ENCODE measurements around the gene PLET1.
A peak's percentile ranks its signal among the peaks of the same experiment; 100 is the strongest.

PLET1 gene

DNA sequence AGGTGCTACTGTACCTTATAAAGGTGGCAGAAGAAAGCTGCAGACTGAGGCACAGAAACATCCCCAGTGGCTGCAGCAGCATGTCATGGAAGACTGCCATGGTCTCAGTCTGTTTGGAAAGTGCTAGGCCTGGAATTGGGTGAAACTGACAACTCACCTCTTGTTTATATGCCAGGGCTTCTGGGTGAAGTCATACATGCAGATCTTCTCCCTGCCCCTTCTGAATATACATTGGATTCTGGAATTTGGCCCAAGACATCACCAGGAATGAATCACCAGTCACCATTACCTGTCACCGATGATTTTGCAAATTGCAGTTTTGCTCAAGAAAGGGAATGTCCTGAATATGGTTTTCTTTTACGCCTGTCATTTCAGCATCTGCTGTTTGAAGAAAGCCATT lies at the start of gene PLET1:
Gene PLET1, minus strand, starts transcription at position 371 of the 400 bp plus-strand sequence. Its CDS starts 271 bp downstream, at position 100.
- no peak for DNase-seq (ENCODE audit: low read depth)
- TF ChIP-seq POLR2A (IDR thresholded peaks at IDR 0.05; ENCODE audit: extremely low read depth, insufficient read length) (no peak), CTCF (IDR thresholded peaks at IDR 0.05; ENCODE audit: low read depth, low read length) (no peak), MYC (IDR thresholded peaks at IDR 0.05; ENCODE audit: low read depth, low read length) (no peak), MAX (IDR thresholded peaks at IDR 0.05; ENCODE audit: low read depth, low read length) (no peak)
- H3K4me3 ChIP-seq (ENCODE audit: low read depth, low read length): no peak within 1 kb of the TSS

DNA sequence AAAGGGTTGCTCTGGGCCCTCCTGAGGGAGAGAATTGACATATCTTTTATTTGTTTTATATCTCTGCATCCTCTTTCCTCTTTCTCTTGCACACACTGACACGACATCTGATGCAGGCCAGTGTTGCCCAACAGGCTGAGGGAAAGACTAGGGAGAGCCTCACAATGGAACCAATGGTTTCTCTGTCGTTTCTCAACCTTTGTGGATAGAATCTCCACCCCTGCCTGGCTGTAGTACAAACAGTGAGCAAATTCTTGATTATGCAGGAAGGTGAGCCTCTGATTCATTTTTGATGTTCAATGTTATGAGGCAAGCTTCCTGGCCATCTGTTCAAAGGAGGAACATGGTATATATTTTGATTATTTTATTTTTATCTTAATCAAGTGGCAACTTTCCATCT lies 49.8 kb upstream of the PLET1 start:
- peak; percentile 23 for DNase-seq (ENCODE audit: low read depth)

DNA sequence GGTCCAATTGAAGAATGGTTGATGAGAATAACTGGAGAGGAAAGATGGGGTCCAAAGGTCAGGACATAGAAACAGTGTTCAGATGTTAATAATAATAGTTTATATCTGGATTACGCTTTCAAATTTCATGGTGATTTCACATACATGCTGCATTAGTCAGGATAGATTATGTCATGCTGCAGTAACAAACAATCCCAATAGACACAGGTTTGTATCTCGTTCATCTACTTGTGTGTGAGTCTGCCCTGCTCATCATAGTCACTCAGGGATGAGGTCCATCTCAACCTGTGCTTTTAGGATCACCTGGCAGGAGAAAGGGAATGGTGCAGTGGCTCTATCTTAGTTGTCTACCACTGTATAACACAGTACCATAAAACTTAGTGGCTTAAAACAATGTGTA lies 48.0 kb upstream of the PLET1 start:
- H3K4me3 ChIP-seq (ENCODE audit: low read depth, low read length): no peak overlapping the region
- DNase-seq (ENCODE audit: low read depth): no peak
- TF ChIP-seq CTCF (IDR thresholded peaks at IDR 0.05; ENCODE audit: low read depth, low read length) (no peak), MYC (IDR thresholded peaks at IDR 0.05; ENCODE audit: low read depth, low read length) (no peak), POLR2A (IDR thresholded peaks at IDR 0.05; ENCODE audit: extremely low read depth, insufficient read length) (no peak), MAX (IDR thresholded peaks at IDR 0.05; ENCODE audit: low read depth, low read length) (no peak)

More for the DNA sequence above, 49.8 kb upstream of the PLET1 start:
- H3K4me3 ChIP-seq (ENCODE audit: low read depth, low read length): no peak overlapping the region
- no peak for TF ChIP-seq MAX (IDR thresholded peaks at IDR 0.05; ENCODE audit: low read depth, low read length)

- no peak for TF ChIP-seq POLR2A (IDR thresholded peaks at IDR 0.05; ENCODE audit: extremely low read depth, insufficient read length)
- TF ChIP-seq MYC (IDR thresholded peaks at IDR 0.05; ENCODE audit: low read depth, low read length): no peak
- no peak for TF ChIP-seq MAX (IDR thresholded peaks at IDR 0.05; ENCODE audit: low read depth, low read length)
- no peak for TF ChIP-seq CTCF (IDR thresholded peaks at IDR 0.05; ENCODE audit: low read depth, low read length)
Measured at GRCh38 chr11:112307616-112308015, 47.0 kb upstream of the PLET1 start.

GRCh38 chr11:112306230-112306629 lies 45.6 kb upstream of the PLET1 start:
- DNase-seq (ENCODE audit: low read depth): no peak
- TF ChIP-seq MAX (IDR thresholded peaks at IDR 0.05; ENCODE audit: low read depth, low read length) (no peak), CTCF (IDR thresholded peaks at IDR 0.05; ENCODE audit: low read depth, low read length) (no peak), MYC (IDR thresholded peaks at IDR 0.05; ENCODE audit: low read depth, low read length) (no peak), POLR2A (IDR thresholded peaks at IDR 0.05; ENCODE audit: extremely low read depth, insufficient read length) (no peak)
- H3K4me3 ChIP-seq (ENCODE audit: low read depth, low read length): no peak overlapping the region

More at GRCh38 chr11:112307616-112308015, 47.0 kb upstream of the PLET1 start:
- H3K4me3 ChIP-seq (ENCODE audit: low read depth, low read length): no peak overlapping the region
- DNase-seq (ENCODE audit: low read depth): no peak

GRCh38 chr11:112304914-112305313 lies 44.3 kb upstream of the PLET1 start:
- DNase-seq (ENCODE audit: low read depth): no peak
- TF ChIP-seq CTCF (IDR thresholded peaks at IDR 0.05; ENCODE audit: low read depth, low read length) (no peak), POLR2A (IDR thresholded peaks at IDR 0.05; ENCODE audit: extremely low read depth, insufficient read length) (no peak), MAX (IDR thresholded peaks at IDR 0.05; ENCODE audit: low read depth, low read length) (no peak), MYC (IDR thresholded peaks at IDR 0.05; ENCODE audit: low read depth, low read length) (no peak)
- H3K4me3 ChIP-seq (ENCODE audit: low read depth, low read length): no peak overlapping the region
